Activated CD4-positive, alpha-beta memory T cell treated with anti-CD3 and anti-CD28 coated beads, Interleukin-2, amount 10 ng/mL, durations not matched to agents 7 days and 5 days (primary cell): ENCODE results near the gene TTLL5. TPM values are rescaled to one million over a fixed set of nuclear protein-coding genes. Genes with fewer than 3 reads are reported as not detected.

Experiments
- CTCF ChIA-PET: fragments of 350-600 bp; sonication (Branson Sonifier 250); formaldehyde crosslinking; loops from one replicate; lab custom pipeline; 2021; ENCODE audit warnings: antibody characterized with exemption, inconsistent platforms; lab: Charles Lee
- POLR2A ChIA-PET: fragments of 350-600 bp; sonication (Branson Sonifier 250); formaldehyde crosslinking; loops from one replicate; lab custom pipeline; 2021; ENCODE audit warnings: antibody characterized with exemption; lab: Charles Lee
- DNase-seq: peaks from one replicate; pipeline ENCODE4 v3.0.0-alpha.2; 2020
- H3K27ac Mint-ChIP-seq: one replicate; pipeline ENCODE4 v1.8.0; 2021; ENCODE audit warnings: mild to moderate bottlenecking, mixed read lengths
- H3K27me3 Mint-ChIP-seq: one replicate; pipeline ENCODE4 v1.8.0; 2021; ENCODE audit warnings: mixed read lengths
- H3K36me3 Mint-ChIP-seq: one replicate; pipeline ENCODE4 v1.8.0; 2021; ENCODE audit warnings: low read depth, mixed read lengths
- H3K4me1 Mint-ChIP-seq: one replicate; pipeline ENCODE4 v1.8.0; 2021; ENCODE audit warnings: mixed read lengths
- H3K4me3 Mint-ChIP-seq: one replicate; pipeline ENCODE4 v1.8.0; 2021; ENCODE audit warnings: mild to moderate bottlenecking, mixed read lengths
- H3K9me3 Mint-ChIP-seq: one replicate; pipeline ENCODE4 v1.8.0; 2021; ENCODE audit warnings: mixed read lengths
- total RNA-seq, 2 experiments: library from RNA; stranded (reverse); gene quantifications; one replicate each; pipeline ENCODE4 v1.2.3, GENCODE V29; 2021

The TTLL5 gene
- 10 to 100 TPM; 30.6 to 33.1 TPM for total RNA-seq

GRCh38 chr14:75660630-75661498 lies at the start of gene TTLL5, which contains the start of gene ERG28:
Gene TTLL5, plus strand, starts transcription at chr14:75661246. Its CDS starts 1,904 bp downstream, at chr14:75663150.
Gene ERG28, minus strand, starts transcription at chr14:75660876. Its CDS starts 3,374 bp downstream, at chr14:75657502.
- H3K9me3 Mint-ChIP-seq: no peaks in the 10 kb centered on the region
- peak; percentile 98 for DNase-seq
- ChIA-PET POLR2A (interaction anchor here (0.6 to 1.9 kb wide), 8 partner anchors 9 to 534 kb away, joined by 3 to 6 read pairs (median 4); partner anchors contain the start of genes FLVCR2 and NEK9), CTCF (interaction anchor here (0.8 to 16.1 kb wide), 8 partner anchors 11 to 322 kb away, joined by 3 to 185 read pairs (median 5); partner anchors contain the start of gene FLVCR2)
- peaks cover 19% of the 10 kb centered on the region for H3K36me3 Mint-ChIP-seq
- H3K4me3 Mint-ChIP-seq: peak within 1 kb of the TSS; percentile 95
- H3K27me3 Mint-ChIP-seq: no peaks in the 10 kb centered on the region
- H3K27ac Mint-ChIP-seq: peak within 1 kb of the TSS; percentile 90
- H3K4me1 Mint-ChIP-seq: peaks cover 36% of the 10 kb centered on the region

GRCh38 chr14:75612157-75612556 lies 48.9 kb upstream of the TTLL5 start:
- Mint-ChIP-seq H3K27me3 (no peaks in the 10 kb centered on the region), H3K27ac (no peak overlapping the region), H3K4me3 (no peak overlapping the region), H3K4me1 (no peaks in the 10 kb centered on the region), H3K36me3 (peaks cover 17% of the 10 kb centered on the region), H3K9me3 (peaks cover 22% of the 10 kb centered on the region)
- DNase-seq: no peak
- CTCF ChIA-PET: interaction anchor here (1.3 kb wide), 1 partner anchor 35 kb away, joined by 3 read pairs; no protein-coding TSS in a partner anchor
- POLR2A ChIA-PET: no interaction called here

- Mint-ChIP-seq H3K4me3 (no peak overlapping the region), H3K36me3 (peaks cover 13% of the 10 kb centered on the region), H3K9me3 (peaks cover 9% of the 10 kb centered on the region), H3K27me3 (no peaks in the 10 kb centered on the region), H3K27ac (no peak overlapping the region), H3K4me1 (no peaks in the 10 kb centered on the region)
- ChIA-PET POLR2A (no interaction called here), CTCF (no interaction called here)
- no peak for DNase-seq
Measured at GRCh38 chr14:75614179-75614578, 46.9 kb upstream of the TTLL5 start.

GRCh38 chr14:75615200-75615599 lies 45.8 kb upstream of the TTLL5 start:
- CTCF ChIA-PET: no interaction called here
- Mint-ChIP-seq H3K27me3 (no peaks in the 10 kb centered on the region), H3K4me3 (no peak overlapping the region), H3K9me3 (peaks cover 7% of the 10 kb centered on the region), H3K27ac (no peak overlapping the region), H3K36me3 (peaks cover 13% of the 10 kb centered on the region), H3K4me1 (no peaks in the 10 kb centered on the region)
- no peak for DNase-seq
- POLR2A ChIA-PET: no interaction called here

- no peak overlapping the region for H3K27ac Mint-ChIP-seq
- H3K4me1 Mint-ChIP-seq: no peaks in the 10 kb centered on the region
- H3K36me3 Mint-ChIP-seq: peaks cover 4% of the 10 kb centered on the region
- ChIA-PET CTCF (interaction anchor here (2.5 kb wide), 1 partner anchor 42 kb away, joined by 9 read pairs; no protein-coding TSS in a partner anchor), POLR2A (no interaction called here)
- no peaks in the 10 kb centered on the region for H3K9me3 Mint-ChIP-seq
- no peaks in the 10 kb centered on the region for H3K27me3 Mint-ChIP-seq
- DNase-seq: no peak
- no peak overlapping the region for H3K4me3 Mint-ChIP-seq
Measured at GRCh38 chr14:75619548-75619947, 41.5 kb upstream of the TTLL5 start.

GRCh38 chr14:75625034-75625433 lies 36.0 kb upstream of the TTLL5 start:
- POLR2A ChIA-PET: no interaction called here
- H3K4me1 Mint-ChIP-seq: no peaks in the 10 kb centered on the region

GRCh38 chr14:75626396-75626795 lies 34.6 kb upstream of the TTLL5 start:
- no peaks in the 10 kb centered on the region for H3K9me3 Mint-ChIP-seq
- CTCF ChIA-PET: no interaction called here
- POLR2A ChIA-PET: no interaction called here
- H3K27ac Mint-ChIP-seq: no peak overlapping the region
- no peak overlapping the region for H3K4me3 Mint-ChIP-seq
- no peaks in the 10 kb centered on the region for H3K36me3 Mint-ChIP-seq
- H3K4me1 Mint-ChIP-seq: no peaks in the 10 kb centered on the region
- DNase-seq: no peak
- no peaks in the 10 kb centered on the region for H3K27me3 Mint-ChIP-seq

More at GRCh38 chr14:75625034-75625433, 36.0 kb upstream of the TTLL5 start:
- CTCF ChIA-PET: interaction anchor here (0.6 kb wide), 1 partner anchor 900 kb away, joined by 5 read pairs; no protein-coding TSS in a partner anchor
- H3K9me3 Mint-ChIP-seq: no peaks in the 10 kb centered on the region
- H3K36me3 Mint-ChIP-seq: no peaks in the 10 kb centered on the region
- no peak overlapping the region for H3K4me3 Mint-ChIP-seq
- DNase-seq: no peak
- H3K27me3 Mint-ChIP-seq: no peaks in the 10 kb centered on the region
- no peak overlapping the region for H3K27ac Mint-ChIP-seq

- Mint-ChIP-seq H3K4me3 (no peak overlapping the region), H3K4me1 (no peaks in the 10 kb centered on the region), H3K27me3 (no peaks in the 10 kb centered on the region), H3K36me3 (no peaks in the 10 kb centered on the region), H3K27ac (no peak overlapping the region), H3K9me3 (no peaks in the 10 kb centered on the region)
- CTCF ChIA-PET: no interaction called here
- POLR2A ChIA-PET: no interaction called here
- DNase-seq: no peak
Measured at GRCh38 chr14:75626863-75627262, 34.2 kb upstream of the TTLL5 start.

- Mint-ChIP-seq H3K36me3 (no peaks in the 10 kb centered on the region), H3K27me3 (no peaks in the 10 kb centered on the region), H3K4me1 (no peaks in the 10 kb centered on the region), H3K27ac (no peak overlapping the region), H3K9me3 (no peaks in the 10 kb centered on the region), H3K4me3 (no peak overlapping the region)
- DNase-seq: no peak
- CTCF ChIA-PET: no interaction called here
- POLR2A ChIA-PET: no interaction called here
Measured at GRCh38 chr14:75627406-75627805, 33.6 kb upstream of the TTLL5 start.

GRCh38 chr14:75628816-75629215 lies 32.2 kb upstream of the TTLL5 start:
- Mint-ChIP-seq H3K4me3 (no peak overlapping the region), H3K27me3 (no peaks in the 10 kb centered on the region), H3K9me3 (no peaks in the 10 kb centered on the region), H3K27ac (no peak overlapping the region), H3K4me1 (no peaks in the 10 kb centered on the region), H3K36me3 (no peaks in the 10 kb centered on the region)
- ChIA-PET POLR2A (no interaction called here), CTCF (interaction anchor here (1.5 kb wide), 1 partner anchor 26 kb away, joined by 3 read pairs; no protein-coding TSS in a partner anchor)
- no peak for DNase-seq

- Mint-ChIP-seq H3K27me3 (no peaks in the 10 kb centered on the region), H3K27ac (no peak overlapping the region), H3K36me3 (no peaks in the 10 kb centered on the region), H3K4me1 (no peaks in the 10 kb centered on the region), H3K9me3 (no peaks in the 10 kb centered on the region), H3K4me3 (no peak overlapping the region)
- ChIA-PET POLR2A (no interaction called here), CTCF (no interaction called here)
- no peak for DNase-seq
Measured at GRCh38 chr14:75630695-75631452, 30.2 kb upstream of the TTLL5 start.

GRCh38 chr14:75631453-75631831 lies 29.6 kb upstream of the TTLL5 start:
- Mint-ChIP-seq H3K27me3 (no peaks in the 10 kb centered on the region), H3K4me1 (no peaks in the 10 kb centered on the region), H3K9me3 (no peaks in the 10 kb centered on the region), H3K36me3 (no peaks in the 10 kb centered on the region), H3K4me3 (no peak overlapping the region), H3K27ac (no peak overlapping the region)
- no peak for DNase-seq
- ChIA-PET CTCF (no interaction called here), POLR2A (no interaction called here)

- H3K4me1 Mint-ChIP-seq: no peaks in the 10 kb centered on the region
- H3K27me3 Mint-ChIP-seq: no peaks in the 10 kb centered on the region
- no peak overlapping the region for H3K27ac Mint-ChIP-seq
- DNase-seq: no peak
- CTCF ChIA-PET: no interaction called here
- no peaks in the 10 kb centered on the region for H3K36me3 Mint-ChIP-seq
- POLR2A ChIA-PET: interaction anchor here (1.1 kb wide), 1 partner anchor 25 kb away, joined by 4 read pairs; the partner anchor contains the start of gene ERG28
- H3K9me3 Mint-ChIP-seq: no peaks in the 10 kb centered on the region
- no peak overlapping the region for H3K4me3 Mint-ChIP-seq
Measured at GRCh38 chr14:75634848-75635247, 26.2 kb upstream of the TTLL5 start.
